Fibroblast of lung (primary cell): ENCODE results near the gene LTF. TPM values are rescaled to one million over a fixed set of nuclear protein-coding genes. Genes with fewer than 3 reads are reported as not detected.
A peak's percentile ranks its signal among the peaks of the same experiment; 100 is the strongest.
"Not testable (repeated sequence)": the region's sequence is repeated elsewhere in the genome, so short reads cannot be mapped to it uniquely, and the experiment has no call there.

ENCODE experiments used
- DNase-seq, 2 donors: peaks; one replicate each; pipeline versions ENCODE4 v3.0.0 to v3.0.0-alpha.2; 2010; ENCODE audit warnings: low read depth in 2 of 2
- H2AFZ ChIP-seq: 2 replicates; pipeline ENCODE4 v1.5.1; 2012; ENCODE audit warnings: low read length, control low read depth, inconsistent platforms
- H3K27ac ChIP-seq: 2 replicates; pipeline ENCODE4 v1.5.1; 2011; ENCODE audit warnings: low read length, control low read depth; ENCODE audit not compliant: insufficient read depth
- H3K27me3 ChIP-seq: 2 replicates; pipeline ENCODE4 v1.5.1; 2011; ENCODE audit warnings: mild to moderate bottlenecking, low read length; ENCODE audit not compliant: control insufficient read depth, insufficient read depth
- H3K36me3 ChIP-seq: 2 replicates; pipeline ENCODE4 v1.5.1; 2011; ENCODE audit warnings: low read length; ENCODE audit not compliant: control insufficient read depth, insufficient read depth
- H3K4me1 ChIP-seq: 2 replicates; pipeline ENCODE4 v1.5.1; 2011; ENCODE audit warnings: low read length; ENCODE audit not compliant: control insufficient read depth, insufficient read depth; ENCODE audit errors: extremely low read depth
- H3K4me2 ChIP-seq: 2 replicates; pipeline ENCODE4 v1.5.1; 2011; ENCODE audit warnings: low read length, control low read depth; ENCODE audit not compliant: insufficient read depth; ENCODE audit errors: extremely low read depth
- H3K4me3 ChIP-seq, 4 experiments: fragments of 200-600 bp in 1 of 4; sonication (generic) in 1 of 4; replicated peaks in 1 of 4; 2 replicates each; pipeline ENCODE4 v1.5.1; 2011 to 2016; ENCODE audit warnings: low read length in 4 of 4, low read depth in 3 of 4, mild to moderate bottlenecking in 3 of 4, control low read depth in 2 of 4, inconsistent platforms in 1 of 4, mixed read lengths in 1 of 4; ENCODE audit not compliant: insufficient read depth in 1 of 4; ENCODE audit errors: control extremely low read depth in 1 of 4
- H3K79me2 ChIP-seq: 2 replicates; pipeline ENCODE4 v1.5.1; 2012; ENCODE audit warnings: mild to moderate bottlenecking, low read length, inconsistent platforms; ENCODE audit not compliant: control insufficient read depth, insufficient read depth
- H3K9ac ChIP-seq: 2 replicates; pipeline ENCODE4 v1.5.1; 2011; ENCODE audit warnings: mild to moderate bottlenecking, low read length, control low read depth; ENCODE audit not compliant: insufficient read depth
- H3K9me3 ChIP-seq: 2 replicates; pipeline ENCODE4 v1.5.1; 2012; ENCODE audit warnings: low read depth, low read length; ENCODE audit not compliant: control insufficient read depth, insufficient read depth
- H4K20me1 ChIP-seq: 2 replicates; pipeline ENCODE4 v1.5.1; 2011; ENCODE audit warnings: low read length; ENCODE audit not compliant: control insufficient read depth, insufficient read depth; ENCODE audit errors: extremely low read depth
- CTCF ChIP-seq, 2 donors: IDR thresholded peaks in 1 of 2; conservative IDR thresholded peaks in 1 of 2; 1 replicate in 1 of 2; 2 replicates in 1 of 2; pipeline ENCODE4 v1.5.1; 2011 to 2012; ENCODE audit warnings: low read length in 2 of 2, control low read depth in 1 of 2, inconsistent platforms in 1 of 2, low read depth in 1 of 2, mild to moderate bottlenecking in 1 of 2
- EZH2 ChIP-seq: IDR thresholded peaks from 2 replicates; pipeline ENCODE4 v1.5.1; 2012; ENCODE audit warnings: low read length, control low read depth, mild to moderate bottlenecking; ENCODE audit errors: missing control alignments
- polyA plus RNA-seq, 2 donors: library from polyadenylated mRNA; depleted of rRNA in 1 of 2; stranded (reverse) in 1 of 2; unstranded in 1 of 2; fragments of >200 nt; gene quantifications; 2 replicates each; pipeline ENCODE4 v1.2.1, GENCODE V29; 2011 to 2012; ENCODE audit warnings: missing spikeins in 1 of 2
- total RNA-seq: library from RNA; depleted of rRNA; stranded (reverse); fragments of >200 nt; gene quantifications from 2 replicates; pipeline ENCODE4 v1.2.1, GENCODE V29; 2014

LTF gene
- total and polyA plus RNA-seq, 2 donors (not counting 1 experiment from before 2014, with no cell fraction given) = not detected

GRCh38 chr3:46389306-46389705 lies 75.4 kb downstream of the LTF start:
- no peak overlapping the region for H3K4me2 ChIP-seq
- TF ChIP-seq CTCF (conservative IDR thresholded peaks at IDR 0.05 in 1 of 2, IDR thresholded peaks at IDR 0.05 in 1 of 2; ENCODE audit: low read depth in 1 of 2, low read length in 2 of 2) = no peak
- no peak for TF ChIP-seq EZH2
- no peak overlapping the region for H3K4me3 ChIP-seq

DNA sequence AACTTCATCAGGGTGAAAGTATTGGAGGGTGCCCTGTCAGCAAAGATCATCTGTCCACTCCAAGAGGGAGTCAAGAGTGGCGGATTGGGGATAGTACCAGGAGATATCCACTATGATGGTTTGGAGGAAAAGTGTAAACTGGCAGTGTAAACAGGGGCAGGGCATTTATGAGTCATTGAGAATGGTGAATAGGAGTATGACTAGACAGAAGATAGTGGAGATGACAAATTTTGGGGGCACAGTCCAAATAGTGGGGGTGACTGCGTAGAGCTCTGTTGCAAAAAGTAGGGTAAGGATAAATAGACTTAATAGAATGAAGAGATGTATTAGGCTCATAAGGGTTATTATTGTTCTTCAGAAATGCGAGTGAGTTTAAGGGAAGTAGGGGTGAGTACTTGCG lies 75.9 kb downstream of the LTF start:
- not testable (repeated sequence) for H3K36me3 ChIP-seq, DNase-seq, H3K79me2 ChIP-seq, H3K4me2 ChIP-seq, H4K20me1 ChIP-seq, H3K4me3 ChIP-seq, H3K27ac ChIP-seq, H3K27me3 ChIP-seq, H3K9ac ChIP-seq, H2AFZ ChIP-seq, H3K9me3 ChIP-seq, H3K4me1 ChIP-seq

More at GRCh38 chr3:46389306-46389705, 75.4 kb downstream of the LTF start:
- H4K20me1 ChIP-seq = no peaks in the 10 kb centered on the region
- no peaks in the 10 kb centered on the region for H3K4me1 ChIP-seq
- H3K79me2 ChIP-seq = no peaks in the 10 kb centered on the region
- no peaks in the 10 kb centered on the region for H3K27me3 ChIP-seq
- H3K9ac ChIP-seq = no peak overlapping the region
- H3K36me3 ChIP-seq = no peaks in the 10 kb centered on the region
- no peak overlapping the region for H2AFZ ChIP-seq
- no peak for DNase-seq
- H3K9me3 ChIP-seq = no peaks in the 10 kb centered on the region
- H3K27ac ChIP-seq = no peak overlapping the region

DNA sequence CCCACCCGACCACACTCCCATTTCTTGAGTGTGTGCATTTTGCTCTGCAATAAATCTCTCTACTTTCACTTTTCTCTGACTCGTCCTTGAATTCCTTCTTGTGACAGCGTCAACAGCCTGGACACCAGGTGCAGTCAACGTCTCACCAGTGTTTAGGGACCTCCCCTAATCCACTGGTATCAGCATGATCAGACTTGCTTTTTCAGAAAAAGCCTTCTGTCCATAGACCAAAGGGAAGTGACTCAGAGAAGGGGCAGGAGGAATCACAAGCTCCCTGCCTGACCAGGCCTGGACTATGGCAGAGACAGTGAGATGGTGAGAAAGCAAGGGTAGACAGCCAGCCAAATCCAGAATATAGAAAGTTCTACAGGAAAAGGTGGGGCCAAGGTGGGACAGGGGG lies 78.5 kb downstream of the LTF start:
- Histone ChIP-seq H3K36me3 (no peaks in the 10 kb centered on the region), H3K27me3 (no peaks in the 10 kb centered on the region), H3K4me3 (no peak overlapping the region), H3K27ac (no peak overlapping the region), H3K4me2 (no peak overlapping the region), H3K79me2 (no peaks in the 10 kb centered on the region), H3K9me3 (no peaks in the 10 kb centered on the region), H4K20me1 (no peaks in the 10 kb centered on the region), H3K9ac (no peak overlapping the region), H3K4me1 (no peaks in the 10 kb centered on the region), H2AFZ (no peak overlapping the region)
- DNase-seq = peak in 1 of 2 donors; percentile 52
- TF ChIP-seq EZH2 (no peak), CTCF (conservative IDR thresholded peaks at IDR 0.05 in 1 of 2, IDR thresholded peaks at IDR 0.05 in 1 of 2; ENCODE audit: low read depth in 1 of 2, low read length in 2 of 2) (no peak)

Other genes with a start within 250 kb of the LTF start
- 0.17 and 0.26 TPM in 2 replicates for gene CCR3, start 222.4 kb downstream of the LTF start, total RNA-seq
- 0.03 and 0.16 TPM in 2 replicates for gene CCR3, start 222.4 kb downstream of the LTF start, polyA plus RNA-seq
- gene CCR2, start 110.8 kb downstream of the LTF start, total RNA-seq = under 0.01 TPM in 1 of 2 replicates, not detected in the other
- not detected in 2 replicates for gene CCR2, start 110.8 kb downstream of the LTF start, polyA plus RNA-seq
- gene CCR5, start 94.0 kb downstream of the LTF start, total RNA-seq = under 0.01 TPM in 2 replicates
- 0.15 TPM in 1 of 2 replicates, not detected in the other for gene CCR5, start 94.0 kb downstream of the LTF start, polyA plus RNA-seq
- 0.26 and 0.33 TPM in 2 replicates for gene CCRL2, start 57.6 kb downstream of the LTF start, total RNA-seq
- gene CCRL2, start 57.6 kb downstream of the LTF start, polyA plus RNA-seq = 0.46 and 3.7 TPM in 2 replicates
- gene RTP3, start 33.1 kb upstream of the LTF start, total RNA-seq = not detected in 2 replicates
- gene RTP3, start 33.1 kb upstream of the LTF start, polyA plus RNA-seq = not detected in 2 replicates
- gene LRRC2, start 101.4 kb upstream of the LTF start, total RNA-seq = 0.77 and 3.8 TPM in 2 replicates
- 0.27 and 6.0 TPM in 2 replicates for gene LRRC2, start 101.4 kb upstream of the LTF start, polyA plus RNA-seq
- not detected in 2 replicates for gene FAM240A, start 147.6 kb upstream of the LTF start, total RNA-seq
- gene FAM240A, start 147.6 kb upstream of the LTF start, polyA plus RNA-seq = not detected in 2 replicates
- 3.3 and 19.7 TPM in 2 replicates for gene ALS2CL, start 228.8 kb upstream of the LTF start, total RNA-seq
- gene ALS2CL, start 228.8 kb upstream of the LTF start, polyA plus RNA-seq = 0.46 and 4.4 TPM in 2 replicates
- 0.51 and 2.0 TPM in 2 replicates for gene TMIE, start 236.5 kb upstream of the LTF start, total RNA-seq
- 0.03 and 0.27 TPM in 2 replicates for gene TMIE, start 236.5 kb upstream of the LTF start, polyA plus RNA-seq